Testis (tissue), 2 donors: Measurements from ENCODE around the gene UROS.

ENCODE experiments used
- CTCF ChIP-seq, 3 experiments: fragments of 450-650 bp in 2 of 3; fragments of 200-600 bp in 1 of 3; sonication (generic) in 1 of 3; IDR thresholded peaks; one replicate each; pipeline ENCODE4 v1.5.1; 2016 to 2019; ENCODE audit warnings: antibody characterized with exemption in 3 of 3, mild to moderate bottlenecking in 2 of 3, moderate library complexity in 1 of 3
- POLR2A ChIP-seq: fragments of 450-650 bp; IDR thresholded peaks from one replicate; pipeline ENCODE4 v1.6.1; 2017; ENCODE audit warnings: antibody characterized with exemption, mild to moderate bottlenecking, moderate library complexity

GRCh38 chr10:125797424-125797823 lies 25.6 kb downstream of the UROS start:
- no peak for TF ChIP-seq CTCF (IDR thresholded peaks at IDR 0.05)
- TF ChIP-seq POLR2A = no peak
